Sigmoid colon (tissue), 4 donors: ENCODE results near the gene KIF26B.

ENCODE experiments used
- POLR2AphosphoS5 ChIP-seq, 4 donors: sonication (generic); formaldehyde crosslinking; IDR thresholded peaks; one replicate each; pipeline ENCODE4 v1.6.1; 2017; ENCODE audit warnings: antibody characterized with exemption in 4 of 4
- TF ChIP-seq, protein P1 (sequence below), 4 experiments: fragments of 450-650 bp in 3 of 4; fragments of 200-600 bp in 1 of 4; IDR thresholded peaks; one replicate each; pipeline ENCODE4 v1.5.1; 2016 to 2019; ENCODE audit warnings: antibody characterized with exemption in 4 of 4, mild to moderate bottlenecking in 3 of 4, moderate library complexity in 2 of 4

DNA sequence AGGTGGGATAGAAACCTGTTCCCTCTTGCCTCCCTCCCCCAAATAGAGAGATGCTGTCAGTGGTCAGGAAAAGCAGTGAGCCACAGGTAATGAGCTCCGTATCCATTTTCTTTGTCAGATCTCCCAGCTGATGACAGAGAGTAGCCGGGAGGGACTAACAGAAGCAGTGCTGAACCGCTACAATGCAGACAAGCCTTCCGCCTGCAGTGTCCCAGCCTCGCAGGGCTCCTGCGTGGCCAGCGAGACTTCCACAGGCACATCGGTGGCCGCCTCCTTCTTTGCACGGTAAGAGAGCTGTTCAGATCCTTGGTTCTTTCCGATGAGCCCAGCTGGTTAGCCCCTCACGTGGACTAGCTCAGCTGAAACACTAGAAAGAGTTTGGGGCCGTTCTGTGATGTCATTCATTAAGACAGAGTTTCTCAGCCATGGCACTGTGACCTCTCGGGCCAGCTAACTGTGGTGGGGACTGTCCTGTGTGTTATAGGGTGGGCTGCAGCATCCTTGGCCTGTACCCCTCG lies 264.7 kb downstream of the KIF26B start:
- TF ChIP-seq, protein P1, sequence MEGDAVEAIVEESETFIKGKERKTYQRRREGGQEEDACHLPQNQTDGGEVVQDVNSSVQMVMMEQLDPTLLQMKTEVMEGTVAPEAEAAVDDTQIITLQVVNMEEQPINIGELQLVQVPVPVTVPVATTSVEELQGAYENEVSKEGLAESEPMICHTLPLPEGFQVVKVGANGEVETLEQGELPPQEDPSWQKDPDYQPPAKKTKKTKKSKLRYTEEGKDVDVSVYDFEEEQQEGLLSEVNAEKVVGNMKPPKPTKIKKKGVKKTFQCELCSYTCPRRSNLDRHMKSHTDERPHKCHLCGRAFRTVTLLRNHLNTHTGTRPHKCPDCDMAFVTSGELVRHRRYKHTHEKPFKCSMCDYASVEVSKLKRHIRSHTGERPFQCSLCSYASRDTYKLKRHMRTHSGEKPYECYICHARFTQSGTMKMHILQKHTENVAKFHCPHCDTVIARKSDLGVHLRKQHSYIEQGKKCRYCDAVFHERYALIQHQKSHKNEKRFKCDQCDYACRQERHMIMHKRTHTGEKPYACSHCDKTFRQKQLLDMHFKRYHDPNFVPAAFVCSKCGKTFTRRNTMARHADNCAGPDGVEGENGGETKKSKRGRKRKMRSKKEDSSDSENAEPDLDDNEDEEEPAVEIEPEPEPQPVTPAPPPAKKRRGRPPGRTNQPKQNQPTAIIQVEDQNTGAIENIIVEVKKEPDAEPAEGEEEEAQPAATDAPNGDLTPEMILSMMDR (IDR thresholded peaks at IDR 0.05) = no peak
- no peak for TF ChIP-seq POLR2AphosphoS5 (IDR thresholded peaks at IDR 0.05)
